DMS114 treated with DMSO at 0.1 percent for 48 hours (cell line): ENCODE data around the gene MET.

Experiments
- DNase-seq: peaks from one replicate; lab custom pipeline; 2025; ENCODE audit not compliant: unreplicated experiment; lab: John Stamatoyannopoulos, UW

The MET gene

DNA sequence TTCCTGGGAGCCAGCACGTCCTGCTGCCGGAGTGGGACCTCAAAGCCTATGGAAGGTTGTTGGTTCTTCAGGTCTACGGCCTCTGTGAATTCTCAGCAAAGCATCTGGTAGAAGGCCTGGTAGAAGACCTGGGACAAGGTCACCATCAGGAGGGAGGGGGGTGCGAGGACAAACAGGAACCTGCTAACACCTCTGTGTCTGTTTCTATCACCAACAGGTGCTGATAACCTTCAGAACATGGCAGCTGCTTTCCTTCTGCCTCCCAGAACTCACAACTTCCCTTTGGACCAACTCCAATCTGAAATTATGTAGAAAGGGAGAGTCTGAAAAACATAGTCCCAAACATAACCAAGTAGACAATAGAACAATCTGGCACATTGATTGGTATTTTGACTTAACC is 8.3 kb upstream of the MET start:
- no peak for DNase-seq

DNA sequence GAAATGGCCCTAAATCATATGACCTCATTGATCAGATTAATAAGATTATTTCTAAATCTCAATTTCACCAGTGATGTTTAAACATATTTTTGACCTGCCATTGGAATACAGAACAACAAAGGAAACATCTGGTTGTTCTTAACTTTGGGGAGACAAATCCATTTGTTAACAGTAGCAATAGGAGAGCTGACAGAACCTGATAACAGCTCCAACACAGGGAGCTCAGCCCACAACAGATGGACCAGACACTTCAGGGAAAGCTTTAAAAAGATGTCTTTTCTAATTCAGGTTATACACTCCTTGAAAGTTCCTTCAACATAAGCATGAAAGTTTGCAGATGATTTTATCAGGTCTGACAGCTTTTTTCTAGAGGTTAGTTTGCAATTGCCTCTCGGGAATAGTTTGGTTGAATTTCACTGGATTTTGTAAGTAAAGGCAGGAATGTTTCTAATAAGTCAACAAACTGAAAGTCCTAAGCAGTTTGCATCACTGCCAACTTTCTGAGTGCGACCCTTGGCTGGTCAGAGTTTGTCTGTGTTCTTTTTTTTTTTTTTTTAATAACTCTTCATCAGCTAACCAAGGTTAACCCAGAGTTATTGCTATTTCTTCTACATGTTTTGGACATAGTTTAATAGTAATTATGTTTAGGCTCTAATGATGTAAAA is 6.5 kb upstream of the MET start:
- no peak for DNase-seq

DNA sequence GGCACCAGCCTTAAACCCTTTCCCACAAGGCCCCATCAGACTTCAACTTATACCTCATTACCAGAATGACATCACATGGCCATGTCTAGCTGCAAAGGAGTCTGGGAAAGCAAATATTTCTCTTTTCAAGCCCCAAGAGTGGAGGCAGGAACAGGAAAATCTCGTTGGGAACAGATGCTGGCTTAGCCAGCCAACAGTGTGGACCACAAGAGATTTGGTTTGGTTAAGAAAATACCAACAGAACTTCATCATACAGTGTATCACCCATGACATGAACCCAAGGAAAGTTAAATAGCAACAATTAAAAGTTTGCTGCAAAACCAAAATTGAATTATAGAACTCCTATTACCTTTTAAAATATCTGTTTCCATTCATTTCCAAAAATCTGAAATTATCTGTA is 2.2 kb upstream of the MET start:
- DNase-seq: no peak

- DNase-seq: no peak
These were observed 1.5 kb upstream of the MET start for GRCh38 chr7:116670409-116671015.

- DNase-seq: no peak
These were observed 885 bp upstream of the MET start for GRCh38 chr7:116671111-116671510.

DNA sequence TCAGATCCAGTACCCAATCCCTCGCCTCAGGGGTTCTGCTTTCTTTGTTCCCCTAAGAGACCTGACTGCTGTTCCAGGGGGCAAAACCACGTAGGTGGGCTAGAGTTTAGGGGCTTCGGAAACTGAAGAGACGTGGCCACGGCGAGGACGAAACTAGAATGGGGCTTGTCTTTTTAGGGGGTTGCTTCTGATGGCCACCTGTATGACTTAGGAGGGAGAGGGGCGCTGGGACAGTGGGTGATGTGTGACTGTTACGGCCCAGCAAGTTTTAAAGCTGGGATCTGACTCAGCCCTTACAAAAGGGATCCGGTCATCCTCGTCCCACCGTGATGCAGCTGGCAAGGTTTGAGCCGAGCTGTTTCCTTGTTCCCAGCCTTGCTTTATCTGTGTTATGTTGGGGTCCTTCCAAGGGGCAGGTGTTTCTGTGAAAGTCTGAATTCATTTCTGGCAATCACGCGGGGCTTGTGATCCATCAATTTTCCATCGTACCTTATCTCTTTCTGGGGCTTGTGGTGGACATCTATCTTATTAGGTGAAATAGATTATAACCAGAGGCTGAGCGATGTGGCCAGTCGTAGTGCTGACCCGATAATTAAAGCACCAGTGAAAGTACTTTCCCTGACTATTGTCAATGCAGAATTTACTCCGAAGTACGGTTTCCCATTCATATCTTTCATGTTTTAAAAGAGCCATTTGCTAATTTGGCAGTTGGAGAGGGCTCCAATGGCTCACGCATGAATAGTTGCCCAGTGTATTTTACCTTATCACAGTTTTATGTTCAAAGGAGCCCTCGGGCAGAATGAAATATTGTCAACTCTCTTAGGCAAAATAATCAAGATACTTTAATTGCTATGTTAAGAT is 830 bp downstream of the MET start:
- no peak for DNase-seq

GRCh38 chr7:116673457-116673865 is 1.5 kb downstream of the MET start:
- DNase-seq: no peak

GRCh38 chr7:116674508-116675173 is 2.6 kb downstream of the MET start:
- no peak for DNase-seq

DNA sequence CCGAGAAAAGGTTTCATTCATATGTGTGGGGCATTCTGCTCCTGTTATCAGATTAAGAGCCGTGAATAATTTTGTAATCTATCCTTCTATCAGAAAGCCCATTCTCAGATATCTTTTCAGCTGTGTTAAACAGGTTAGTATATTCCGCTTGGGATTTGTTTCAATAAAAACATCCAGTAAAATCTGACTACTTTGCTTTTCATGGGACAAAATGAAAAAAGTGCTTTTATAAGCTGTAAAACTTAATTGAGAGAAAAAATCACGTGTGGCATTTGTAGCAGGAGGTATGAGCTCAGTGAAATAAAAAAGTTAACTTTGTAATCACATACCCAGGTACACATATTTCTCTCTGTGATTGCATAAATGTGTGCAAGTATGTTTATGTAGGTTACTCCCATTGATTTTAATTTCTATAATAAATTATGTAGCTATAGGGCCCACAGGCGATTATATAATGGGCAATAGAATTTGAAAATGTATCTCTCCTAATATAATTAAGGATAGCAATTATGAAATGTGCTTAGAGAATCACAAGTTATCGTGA is 3.9 kb downstream of the MET start:
- DNase-seq: no peak

DNA sequence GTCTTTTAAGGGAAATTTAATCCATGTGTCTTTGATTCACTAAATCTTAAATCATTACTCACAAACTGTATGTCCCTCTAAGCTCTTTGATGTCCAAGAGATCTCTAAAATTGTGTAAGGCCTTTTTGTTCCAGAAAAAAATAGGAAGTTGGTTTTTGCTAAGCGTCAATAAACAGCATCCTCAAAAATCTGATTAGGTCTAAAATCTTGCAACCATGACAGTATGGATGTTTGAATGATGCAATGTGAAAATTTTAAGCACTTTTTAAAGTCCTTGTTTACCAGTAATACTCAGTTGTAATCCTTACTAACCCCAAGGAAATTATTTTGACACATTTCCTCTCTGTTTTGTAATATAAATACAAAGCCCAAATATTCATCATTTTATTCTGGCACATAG is 6.8 kb downstream of the MET start:
- DNase-seq: no peak

DNA sequence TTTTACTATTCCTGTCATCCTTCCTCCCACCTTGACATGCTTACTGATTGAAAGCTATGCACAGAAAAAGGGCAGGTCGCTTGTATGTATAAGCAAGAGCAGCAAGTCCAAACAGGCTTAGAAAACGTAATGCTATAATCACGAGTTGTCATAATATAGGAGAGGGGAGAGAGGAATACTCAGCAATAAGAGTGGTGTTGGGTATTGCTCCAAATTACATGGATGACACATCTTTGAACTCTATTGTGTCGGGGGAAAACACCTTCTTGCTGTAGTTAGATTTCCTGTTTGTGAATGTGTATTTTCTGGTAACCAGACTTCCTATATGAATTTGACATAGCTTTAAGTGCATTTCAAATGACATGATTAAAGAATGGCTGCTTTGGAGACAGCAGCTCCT is 7.5 kb downstream of the MET start:
- DNase-seq: no peak

DNA sequence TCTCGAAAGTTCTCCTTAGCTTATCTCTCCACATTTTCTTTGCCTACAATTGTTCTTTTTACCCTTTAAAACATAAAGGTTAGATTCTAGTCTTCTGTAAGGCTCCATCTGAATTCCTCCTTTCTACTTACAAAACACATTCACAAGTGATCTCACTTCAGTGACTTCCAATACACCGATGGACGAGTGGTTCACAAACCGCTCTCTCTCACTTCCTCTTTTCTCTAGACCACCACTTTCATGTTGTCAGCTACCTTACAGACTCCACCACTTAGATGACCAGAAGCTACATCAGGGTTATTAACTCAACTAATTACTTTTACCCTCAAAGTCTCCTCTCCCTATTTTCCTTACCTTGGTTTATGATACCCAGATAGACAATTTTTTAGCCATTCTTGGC is 11.8 kb downstream of the MET start:
- DNase-seq: no peak

GRCh38 chr7:116686033-116686432 is 14.0 kb downstream of the MET start:
- DNase-seq: no peak

GRCh38 chr7:116686812-116687419 is 14.9 kb downstream of the MET start:
- no peak for DNase-seq

- DNase-seq: no peak
These were observed 15.8 kb downstream of the MET start for GRCh38 chr7:116687801-116688201.

GRCh38 chr7:116689790-116690259 is 17.8 kb downstream of the MET start:
- DNase-seq: no peak

- DNase-seq: no peak
These were observed 19.7 kb downstream of the MET start for GRCh38 chr7:116691664-116692063.

DNA sequence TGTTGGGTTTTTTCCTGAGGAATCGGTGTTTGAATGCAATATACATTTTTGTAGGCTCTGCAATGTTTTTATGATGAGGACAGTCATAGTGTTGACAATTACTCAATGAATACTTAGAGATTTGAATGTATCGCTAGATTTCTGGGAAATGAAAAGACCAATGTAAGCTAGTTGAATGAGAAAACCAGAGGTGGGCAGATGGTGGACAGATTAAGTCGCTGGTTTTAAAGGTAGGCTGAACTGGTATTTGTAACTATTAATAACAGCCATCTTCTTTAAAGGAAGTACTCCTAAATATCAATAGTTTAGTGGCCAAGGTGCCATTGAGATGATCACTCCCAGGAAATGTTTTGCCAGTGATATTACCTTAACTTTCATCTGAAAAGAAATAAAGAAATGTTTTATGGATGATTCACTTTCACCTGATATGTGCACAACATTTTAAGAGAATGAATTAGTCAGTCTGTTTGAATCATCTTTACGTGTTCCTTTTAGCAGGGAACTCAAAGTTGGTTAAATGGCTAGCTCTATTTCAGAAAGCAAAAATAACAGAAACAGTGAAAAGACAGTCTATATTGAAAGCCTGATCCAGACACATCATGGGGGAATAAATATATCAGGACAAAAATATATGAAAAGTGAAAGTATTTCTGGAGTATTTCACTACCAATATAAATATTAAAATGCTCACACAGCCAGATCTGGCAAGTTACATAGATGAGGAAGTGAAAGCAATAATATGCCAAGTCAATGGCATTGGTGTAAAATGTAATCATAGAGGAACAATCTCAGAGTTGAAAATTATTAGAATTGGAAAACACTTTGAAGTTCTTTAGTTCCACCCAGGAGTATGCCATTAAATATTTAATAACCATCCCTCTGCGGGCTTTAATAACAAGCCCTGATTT is 20.7 kb downstream of the MET start:
- no peak for DNase-seq

GRCh38 chr7:116696707-116697106 is 24.7 kb downstream of the MET start:
- DNase-seq: no peak

DNA sequence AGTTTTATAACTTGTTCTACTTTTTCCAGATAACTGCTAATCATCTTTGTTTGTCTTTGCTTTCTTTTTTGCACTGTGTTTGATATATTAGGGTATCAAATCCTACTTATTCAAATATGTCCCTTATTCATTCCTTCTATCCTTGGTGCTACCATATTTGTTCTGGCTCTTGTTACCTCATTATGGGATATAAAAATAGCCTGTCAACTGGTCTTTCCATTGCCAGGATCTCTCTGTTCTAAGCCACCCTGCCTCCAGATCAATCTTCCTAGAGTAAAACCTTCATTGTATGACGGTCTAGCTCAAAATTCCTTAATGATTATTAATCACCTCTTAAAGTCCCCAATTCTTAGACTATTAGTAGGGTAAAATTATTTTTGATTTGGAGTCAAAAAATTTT is 25.2 kb downstream of the MET start:
- DNase-seq: no peak
